Liver (tissue), 9 donors: Measurements from ENCODE around the gene SNX20. TPM values are rescaled to one million over a fixed set of nuclear protein-coding genes. Genes with fewer than 3 reads are reported as not detected.

ENCODE experiments used
- DNase-seq: peaks from one replicate; pipeline ENCODE4 v3.0.0-alpha.2; 2017; ENCODE audit warnings: low spot score
- H3K27ac ChIP-seq, 2 donors: one replicate each; pipeline ENCODE4 v1.7.0; 2013; ENCODE audit warnings: inconsistent platforms in 2 of 2, low read length in 2 of 2, control low read depth in 1 of 2, low read depth in 1 of 2, mild to moderate bottlenecking in 1 of 2
- H3K27me3 ChIP-seq, 4 donors: one replicate each; pipeline versions ENCODE4 v1.6.1 to v1.7.0; 2013; ENCODE audit warnings: low read length in 3 of 4, inconsistent platforms in 1 of 4, mild to moderate bottlenecking in 1 of 4, moderate library complexity in 1 of 4; ENCODE audit not compliant: control insufficient read depth in 4 of 4, insufficient read depth in 4 of 4
- H3K36me3 ChIP-seq, 4 donors: one replicate each; pipeline versions ENCODE4 v1.6.1 to v1.7.0; 2013; ENCODE audit warnings: low read length in 3 of 4, mild to moderate bottlenecking in 3 of 4, low read depth in 1 of 4, moderate library complexity in 1 of 4; ENCODE audit not compliant: control insufficient read depth in 4 of 4, insufficient read depth in 3 of 4
- H3K4me1 ChIP-seq, 4 donors: one replicate each; pipeline versions ENCODE4 v1.6.1 to v1.7.0; 2013; ENCODE audit warnings: low read length in 3 of 4, mild to moderate bottlenecking in 3 of 4, moderate library complexity in 1 of 4; ENCODE audit not compliant: control insufficient read depth in 4 of 4, insufficient read depth in 4 of 4
- H3K4me3 ChIP-seq, 3 donors: one replicate each; pipeline versions ENCODE4 v1.6.1 to v1.7.0; 2013; ENCODE audit warnings: low read length in 3 of 3, control low read depth in 1 of 3, low read depth in 1 of 3, mild to moderate bottlenecking in 1 of 3
- H3K9ac ChIP-seq, 2 donors: one replicate each; pipeline ENCODE4 v1.7.0; 2013; ENCODE audit warnings: low read length in 2 of 2, mild to moderate bottlenecking in 2 of 2, moderate library complexity in 2 of 2, control low read depth in 1 of 2, low read depth in 1 of 2
- H3K9me3 ChIP-seq, 4 donors: one replicate each; pipeline versions ENCODE4 v1.6.1 to v1.7.0; 2013; ENCODE audit warnings: low read length in 3 of 4; ENCODE audit not compliant: control insufficient read depth in 4 of 4
- EGR1 ChIP-seq, 2 donors: IDR thresholded peaks; 2 replicates each; pipeline ENCODE4 v1.6.1; 2016 to 2018; ENCODE audit warnings: antibody characterized with exemption in 2 of 2, low read depth in 2 of 2
- FOXA1 ChIP-seq: IDR thresholded peaks from 2 replicates; pipeline ENCODE4 v1.6.1; 2016; ENCODE audit warnings: antibody characterized with exemption
- GABPA ChIP-seq, 2 donors: IDR thresholded peaks in 1 of 2; conservative IDR thresholded peaks in 1 of 2; 2 replicates each; pipeline ENCODE4 v1.6.1; 2016; ENCODE audit warnings: antibody characterized with exemption in 2 of 2, mild to moderate bottlenecking in 1 of 2, moderate library complexity in 1 of 2
- HNF4A ChIP-seq, 2 donors: conservative IDR thresholded peaks; 2 replicates each; pipeline ENCODE4 v1.6.1; 2016; ENCODE audit warnings: antibody characterized with exemption in 2 of 2, mild to moderate bottlenecking in 2 of 2
- JUND ChIP-seq, 2 donors: IDR thresholded peaks; 2 replicates each; pipeline ENCODE4 v1.6.1; 2016; ENCODE audit warnings: antibody characterized with exemption in 2 of 2
- MAX ChIP-seq: IDR thresholded peaks from 2 replicates; pipeline ENCODE4 v1.6.1; 2016; ENCODE audit warnings: antibody characterized with exemption
- NR2F2 ChIP-seq: IDR thresholded peaks from 2 replicates; pipeline ENCODE4 v1.6.1; 2016; ENCODE audit warnings: antibody characterized with exemption
- REST ChIP-seq: IDR thresholded peaks from 2 replicates; pipeline ENCODE4 v1.6.1; 2016; ENCODE audit warnings: antibody characterized with exemption, mild to moderate bottlenecking
- RXRA ChIP-seq, 2 donors: IDR thresholded peaks; 2 replicates each; pipeline ENCODE4 v1.6.1; 2017 to 2018; ENCODE audit warnings: antibody characterized with exemption in 2 of 2, mild to moderate bottlenecking in 1 of 2
- SP1 ChIP-seq: IDR thresholded peaks from 2 replicates; pipeline ENCODE4 v1.6.1; 2018; ENCODE audit warnings: antibody characterized with exemption, mild to moderate bottlenecking
- TAF1 ChIP-seq: conservative IDR thresholded peaks from 2 replicates; pipeline ENCODE4 v1.6.1; 2016; ENCODE audit warnings: antibody characterized with exemption, mild to moderate bottlenecking
- YY1 ChIP-seq: IDR thresholded peaks from 2 replicates; pipeline ENCODE4 v1.6.1; 2016; ENCODE audit warnings: antibody characterized with exemption, mild to moderate bottlenecking
- WGBS: extraction: QIAGEN DNeasy Blood & Tissue Kit; methylation state at CpG from one replicate; pipeline ENCODE4 v1.1.7; 2013; 5-methylcytosine and 5-hydroxymethylcytosine counted together
- polyA plus RNA-seq, 2 donors: library from polyadenylated mRNA; stranded (reverse) in 1 of 2; unstranded in 1 of 2; fragments of 200-250 nt in 1 of 2; fragments of >200 nt in 1 of 2; fragmentation: Nextera tagmentation in 1 of 2; extraction: Ambion mirVana in 1 of 2; gene quantifications; one replicate each; pipeline versions ENCODE4 v1.2.1 to v1.2.3, GENCODE V29; 2013 to 2015
- total RNA-seq, 2 donors: library from RNA; depleted of rRNA; stranded (reverse); fragments of >200 nt; gene quantifications; one replicate each; pipeline ENCODE4 v1.2.3, GENCODE V29; 2014
- TF ChIP-seq, protein P1 (sequence below): fragments of 150-350 bp; IDR thresholded peaks from 2 replicates; pipeline ENCODE4 v1.5.1; 2017; ENCODE audit warnings: improper control_type of control experiment, low read depth, low read length; ENCODE audit not compliant: missing input control
- TF ChIP-seq, protein P2 (sequence below): IDR thresholded peaks from 2 replicates; pipeline ENCODE4 v1.6.1; 2016; ENCODE audit warnings: antibody characterized with exemption
- donor health status: healthy.
- donor health status: healthy.
- donor health status: healthy.
- donor health status: healthy.
- donor health status: healthy.

SNX20 gene
- total and polyA plus RNA-seq, 4 donors, result 0.40 to 3.5 (median 0.98) TPM

GRCh38 chr16:50718061-50718760 is 37.1 kb upstream of the SNX20 start:
- Histone ChIP-seq H3K9ac (no peak overlapping the region), H3K4me1 (no peaks in the 10 kb centered on the region), H3K4me3 (no peak overlapping the region), H3K27me3 (no peaks in the 10 kb centered on the region), H3K27ac (no peak overlapping the region), H3K36me3 (no peaks in the 10 kb centered on the region), H3K9me3 (no peaks in the 10 kb centered on the region)
- TF ChIP-seq HNF4A (conservative IDR thresholded peaks at IDR 0.05) (no peak), GABPA (IDR thresholded peaks at IDR 0.05 in 1 of 2, conservative IDR thresholded peaks at IDR 0.05 in 1 of 2) (no peak), MAX (no peak), NR2F2 (no peak), JUND (IDR thresholded peaks at IDR 0.05) (no peak), REST (no peak), EGR1 (IDR thresholded peaks at IDR 0.05; ENCODE audit: low read depth in 2 of 2) (no peak), TAF1 (no peak), RXRA (IDR thresholded peaks at IDR 0.05) (no peak), YY1 (no peak)
- TF ChIP-seq, protein P1, sequence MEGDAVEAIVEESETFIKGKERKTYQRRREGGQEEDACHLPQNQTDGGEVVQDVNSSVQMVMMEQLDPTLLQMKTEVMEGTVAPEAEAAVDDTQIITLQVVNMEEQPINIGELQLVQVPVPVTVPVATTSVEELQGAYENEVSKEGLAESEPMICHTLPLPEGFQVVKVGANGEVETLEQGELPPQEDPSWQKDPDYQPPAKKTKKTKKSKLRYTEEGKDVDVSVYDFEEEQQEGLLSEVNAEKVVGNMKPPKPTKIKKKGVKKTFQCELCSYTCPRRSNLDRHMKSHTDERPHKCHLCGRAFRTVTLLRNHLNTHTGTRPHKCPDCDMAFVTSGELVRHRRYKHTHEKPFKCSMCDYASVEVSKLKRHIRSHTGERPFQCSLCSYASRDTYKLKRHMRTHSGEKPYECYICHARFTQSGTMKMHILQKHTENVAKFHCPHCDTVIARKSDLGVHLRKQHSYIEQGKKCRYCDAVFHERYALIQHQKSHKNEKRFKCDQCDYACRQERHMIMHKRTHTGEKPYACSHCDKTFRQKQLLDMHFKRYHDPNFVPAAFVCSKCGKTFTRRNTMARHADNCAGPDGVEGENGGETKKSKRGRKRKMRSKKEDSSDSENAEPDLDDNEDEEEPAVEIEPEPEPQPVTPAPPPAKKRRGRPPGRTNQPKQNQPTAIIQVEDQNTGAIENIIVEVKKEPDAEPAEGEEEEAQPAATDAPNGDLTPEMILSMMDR, result no peak
- TF ChIP-seq, protein P2, sequence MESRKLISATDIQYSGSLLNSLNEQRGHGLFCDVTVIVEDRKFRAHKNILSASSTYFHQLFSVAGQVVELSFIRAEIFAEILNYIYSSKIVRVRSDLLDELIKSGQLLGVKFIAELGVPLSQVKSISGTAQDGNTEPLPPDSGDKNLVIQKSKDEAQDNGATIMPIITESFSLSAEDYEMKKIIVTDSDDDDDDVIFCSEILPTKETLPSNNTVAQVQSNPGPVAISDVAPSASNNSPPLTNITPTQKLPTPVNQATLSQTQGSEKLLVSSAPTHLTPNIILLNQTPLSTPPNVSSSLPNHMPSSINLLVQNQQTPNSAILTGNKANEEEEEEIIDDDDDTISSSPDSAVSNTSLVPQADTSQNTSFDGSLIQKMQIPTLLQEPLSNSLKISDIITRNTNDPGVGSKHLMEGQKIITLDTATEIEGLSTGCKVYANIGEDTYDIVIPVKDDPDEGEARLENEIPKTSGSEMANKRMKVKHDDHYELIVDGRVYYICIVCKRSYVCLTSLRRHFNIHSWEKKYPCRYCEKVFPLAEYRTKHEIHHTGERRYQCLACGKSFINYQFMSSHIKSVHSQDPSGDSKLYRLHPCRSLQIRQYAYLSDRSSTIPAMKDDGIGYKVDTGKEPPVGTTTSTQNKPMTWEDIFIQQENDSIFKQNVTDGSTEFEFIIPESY, result no peak
- WGBS, result 87% methylated on average over 16 of the region's 16 CpGs
- DNase-seq, result no peak

- H3K4me1 ChIP-seq, result no peaks in the 10 kb centered on the region
- no peak for TF ChIP-seq MAX
- no peak for TF ChIP-seq JUND (IDR thresholded peaks at IDR 0.05)
- no peak for TF ChIP-seq RXRA (IDR thresholded peaks at IDR 0.05)
- no peak for TF ChIP-seq NR2F2
- no peak for TF ChIP-seq GABPA (IDR thresholded peaks at IDR 0.05 in 1 of 2, conservative IDR thresholded peaks at IDR 0.05 in 1 of 2)
- TF ChIP-seq REST, result no peak
- TF ChIP-seq HNF4A (conservative IDR thresholded peaks at IDR 0.05), result no peak
- TF ChIP-seq YY1, result no peak
- no peak for TF ChIP-seq SP1
- TF ChIP-seq FOXA1, result no peak
Observed at GRCh38 chr16:50717494-50717893, 36.4 kb upstream of the SNX20 start.

More at GRCh38 chr16:50717494-50717893, 36.4 kb upstream of the SNX20 start:
- no peaks in the 10 kb centered on the region for H3K9me3 ChIP-seq
- WGBS, result 88% methylated on average over 5 of the region's 5 CpGs
- no peaks in the 10 kb centered on the region for H3K36me3 ChIP-seq
- H3K9ac ChIP-seq, result no peak overlapping the region
- no peak overlapping the region for H3K4me3 ChIP-seq
- no peak for DNase-seq
- H3K27ac ChIP-seq, result no peak overlapping the region
- H3K27me3 ChIP-seq, result no peaks in the 10 kb centered on the region
